PC-3 (cell line): Measurements from ENCODE around the gene DHCR7. TPM values are rescaled to one million over a fixed set of nuclear protein-coding genes. Genes with fewer than 3 reads are reported as not detected.

Experiments used
- ATAC-seq: fragments of 200-7000 bp; cut with Tn5 transposase; 2 replicates; pipeline ENCODE4 v1.9.1; 2020; ENCODE audit warnings: mild to moderate bottlenecking, moderate library complexity
- BruUV-seq: library from RNA; stranded (reverse); fragments of 400-500 nt; replicated peaks from 2 replicates; lab custom pipeline; 2021; lab: Mats Ljungman, UMichigan
- CTCF ChIA-PET: fragments of 300-600 bp; sonication (Branson Sonifier 250); formaldehyde crosslinking; loops from one replicate; lab custom pipeline; 2022; ENCODE audit warnings: antibody characterized with exemption; lab: Charles Lee
- POLR2A ChIA-PET: fragments of 300-600 bp; sonication (Branson Sonifier 250); formaldehyde crosslinking; loops from one replicate; lab custom pipeline; 2022; ENCODE audit warnings: antibody characterized with exemption; ENCODE audit not compliant: unreplicated experiment; lab: Charles Lee
- DNase-seq: peaks from one replicate; pipeline ENCODE4 v3.0.0-alpha.2; 2015
- H2AFZ ChIP-seq: fragments of 300-600 bp; sonication (generic); 2 replicates; pipeline ENCODE4 v1.6.0; 2016; ENCODE audit warnings: antibody characterized with exemption, low read length
- H3F3A ChIP-seq: fragments of 300-600 bp; sonication (generic); one replicate; pipeline ENCODE4 v1.6.0; 2017; ENCODE audit warnings: antibody characterized with exemption, low read length, control low read depth, mild to moderate bottlenecking; ENCODE audit not compliant: unreplicated experiment
- H3K27ac ChIP-seq: fragments of 300-600 bp; sonication (generic); 2 replicates; pipeline ENCODE4 v1.5.1; 2016; ENCODE audit warnings: mild to moderate bottlenecking, low read length
- H3K27me3 ChIP-seq: fragments of 300-600 bp; sonication (generic); 2 replicates; pipeline ENCODE4 v1.6.1; 2016; ENCODE audit warnings: low read length, mixed read lengths
- H3K36me3 ChIP-seq: fragments of 300-600 bp; sonication (generic); 2 replicates; pipeline ENCODE4 v1.6.1; 2016; ENCODE audit warnings: low read depth, mixed run types, low read length, mixed read lengths
- H3K4me1 ChIP-seq: fragments of 300-600 bp; sonication (generic); 2 replicates; pipeline ENCODE4 v1.5.1; 2016; ENCODE audit warnings: low read length; ENCODE audit not compliant: insufficient read depth
- H3K4me2 ChIP-seq: fragments of 300-600 bp; sonication (generic); 2 replicates; pipeline ENCODE4 v1.6.0; 2016; ENCODE audit warnings: low read length
- H3K4me3 ChIP-seq: fragments of 300-600 bp; sonication (generic); 2 replicates; pipeline ENCODE4 v1.5.1; 2016; ENCODE audit warnings: mild to moderate bottlenecking, low read length, mixed read lengths
- H3K79me2 ChIP-seq: fragments of 300-600 bp; sonication (generic); 2 replicates; pipeline ENCODE4 v1.6.1; 2017; ENCODE audit warnings: low read length, mixed read lengths
- H3K9ac ChIP-seq: fragments of 300-600 bp; sonication (generic); 2 replicates; pipeline ENCODE4 v1.6.0; 2016; ENCODE audit warnings: mild to moderate bottlenecking, low read length
- H3K9me2 ChIP-seq: fragments of 300-600 bp; sonication (generic); replicated peaks from 2 replicates; pipeline ENCODE4 v1.6.1; 2016; ENCODE audit warnings: mixed run types, low read length, mixed read lengths
- H3K9me3 ChIP-seq: fragments of 300-600 bp; sonication (generic); 2 replicates; pipeline ENCODE4 v1.6.1; 2016; ENCODE audit warnings: low read length, mixed read lengths
- H4K20me1 ChIP-seq: fragments of 300-600 bp; sonication (generic); 2 replicates; pipeline ENCODE4 v1.6.1; 2016; ENCODE audit warnings: low read length, mixed read lengths
- CTCF ChIP-seq: fragments of 300-600 bp; sonication (generic); conservative IDR thresholded peaks from 2 replicates; pipeline ENCODE4 v1.5.1; 2017; ENCODE audit warnings: antibody characterized with exemption, low read depth, mild to moderate bottlenecking, low read length
- EZH2 ChIP-seq: fragments of 300-600 bp; sonication (generic); IDR thresholded peaks from one replicate; pipeline ENCODE4 v1.6.1; 2017; ENCODE audit warnings: antibody characterized with exemption, mild to moderate bottlenecking, low read length; ENCODE audit not compliant: unreplicated experiment
- EZH2phosphoT487 ChIP-seq: fragments of 300-600 bp; sonication (generic); IDR thresholded peaks from 2 replicates; pipeline ENCODE4 v1.6.1; 2018; ENCODE audit warnings: mild to moderate bottlenecking, antibody characterized with exemption, low read length, borderline replicate concordance
- intact Hi-C: fragments of 100-400 bp; cut with micrococcal nuclease; formaldehyde crosslinking; loops from 2 replicates; pipeline ENCODE4 v1.9.0; 2023
- total RNA-seq: library from RNA; depleted of rRNA; stranded (reverse); fragments of >200 nt; gene quantifications from 2 replicates; pipeline ENCODE4 v1.2.3, GENCODE V29; 2014

DHCR7 gene
- total RNA-seq, 1 experiment from 2014 or later = 127 TPM

- H3K4me2 ChIP-seq = no peak overlapping the region
- no peak overlapping the region for H2AFZ ChIP-seq
- H3K9ac ChIP-seq = no peak overlapping the region
- no peak overlapping the region for H3K4me3 ChIP-seq
- no peaks in the 10 kb centered on the region for H4K20me1 ChIP-seq
- no peaks in the 10 kb centered on the region for H3K9me2 ChIP-seq
- ATAC-seq (no peak), DNase-seq (no peak)
- H3K4me1 ChIP-seq = no peaks in the 10 kb centered on the region
- intact Hi-C loops = no loop called here
- peaks cover 40% of the 10 kb centered on the region for H3K36me3 ChIP-seq
- POLR2A ChIA-PET = no interaction called here
- H3K27ac ChIP-seq = no peak overlapping the region
- no peaks in the 10 kb centered on the region for H3K27me3 ChIP-seq
- CTCF ChIA-PET = no interaction called here
- no TSS peak for BruUV-seq
- no peak for TF ChIP-seq EZH2phosphoT487
- TF ChIP-seq EZH2 = no peak
- no peak for TF ChIP-seq CTCF
- no peaks in the 10 kb centered on the region for H3F3A ChIP-seq
- no peaks in the 10 kb centered on the region for H3K79me2 ChIP-seq
- no peaks in the 10 kb centered on the region for H3K9me3 ChIP-seq
Observed at GRCh38 chr11:71437399-71437798, 10.8 kb downstream of the DHCR7 start.

GRCh38 chr11:71436861-71437260 lies 11.3 kb downstream of the DHCR7 start:
- no TSS peak for BruUV-seq

More at GRCh38 chr11:71436861-71437260, 11.3 kb downstream of the DHCR7 start:
- DNase-seq (no peak), ATAC-seq (no peak)
- Histone ChIP-seq H3K9me2 (no peaks in the 10 kb centered on the region), H2AFZ (no peak overlapping the region), H3K27ac (no peak overlapping the region), H3K36me3 (peaks cover 39% of the 10 kb centered on the region), H4K20me1 (no peaks in the 10 kb centered on the region), H3K4me3 (no peak overlapping the region), H3F3A (no peaks in the 10 kb centered on the region), H3K79me2 (no peaks in the 10 kb centered on the region), H3K9ac (no peak overlapping the region), H3K4me1 (no peaks in the 10 kb centered on the region), H3K9me3 (no peaks in the 10 kb centered on the region), H3K4me2 (no peak overlapping the region), H3K27me3 (no peaks in the 10 kb centered on the region)
- ChIA-PET POLR2A (interaction anchor here (0.6 kb wide), 1 partner anchor 648 kb away, joined by 6 read pairs; no protein-coding TSS in a partner anchor), CTCF (no interaction called here)
- intact Hi-C loops = no loop called here
- no peak for TF ChIP-seq EZH2
- no peak for TF ChIP-seq CTCF
- TF ChIP-seq EZH2phosphoT487 = no peak
